Measurements from ENCODE around the gene LRP3.

Gene LRP3

GRCh38 chr19:33156334-33156733 is 37.8 kb upstream of the LRP3 start:
- POLR2A ChIA-PET, result no interaction called here
- CTCF ChIA-PET, result interaction anchor here (0.7 to 2.0 kb wide), 4 partner anchors 8 to 31 kb away, joined by 3 to 9 read pairs (median 4); no protein-coding TSS in a partner anchor
- no peak for TF ChIP-seq CTCF (IDR thresholded peaks at IDR 0.05; ENCODE audit: control extremely low read depth, extremely low read depth, low read depth, missing control alignments)
- DNase-seq (ENCODE audit: extremely low spot score), result no peak

GRCh38 chr19:33157906-33158305 is 36.2 kb upstream of the LRP3 start:
- ChIA-PET POLR2A (no interaction called here), CTCF (interaction anchor here (1.0 to 2.0 kb wide), 2 partner anchors 19 to 26 kb away, joined by 4 to 9 read pairs; no protein-coding TSS in a partner anchor)
- DNase-seq (ENCODE audit: extremely low spot score), result no peak
- TF ChIP-seq CTCF (IDR thresholded peaks at IDR 0.05; ENCODE audit: control extremely low read depth, extremely low read depth, low read depth, missing control alignments), result no peak

GRCh38 chr19:33158365-33158764 is 35.8 kb upstream of the LRP3 start:
- TF ChIP-seq CTCF (IDR thresholded peaks at IDR 0.05; ENCODE audit: control extremely low read depth, extremely low read depth, low read depth, missing control alignments), result no peak
- POLR2A ChIA-PET, result no interaction called here
- no peak for DNase-seq (ENCODE audit: extremely low spot score)
- CTCF ChIA-PET, result interaction anchor here (2.0 to 2.5 kb wide), 2 partner anchors 14 to 18 kb away, joined by 9 to 12 read pairs; no protein-coding TSS in a partner anchor

- TF ChIP-seq CTCF (IDR thresholded peaks at IDR 0.05; ENCODE audit: control extremely low read depth, extremely low read depth, low read depth, missing control alignments), result no peak
- ChIA-PET POLR2A (no interaction called here), CTCF (interaction anchor here (1.1 to 3.9 kb wide), 5 partner anchors 11 to 32 kb away, joined by 3 to 21 read pairs (median 7); no protein-coding TSS in a partner anchor)
Measured at GRCh38 chr19:33159149-33159548, 35.0 kb upstream of the LRP3 start.

GRCh38 chr19:33159893-33160292 is 34.2 kb upstream of the LRP3 start:
- POLR2A ChIA-PET, result no interaction called here
- TF ChIP-seq CTCF (IDR thresholded peaks at IDR 0.05; ENCODE audit: control extremely low read depth, extremely low read depth, low read depth, missing control alignments), result no peak
- CTCF ChIA-PET, result interaction anchor here (1.0 to 3.9 kb wide), 7 partner anchors 10 to 33 kb away, joined by 3 to 21 read pairs (median 7); no protein-coding TSS in a partner anchor
- DNase-seq (ENCODE audit: extremely low spot score), result no peak

More at GRCh38 chr19:33159149-33159548, 35.0 kb upstream of the LRP3 start:
- no peak for DNase-seq (ENCODE audit: extremely low spot score)

- POLR2A ChIA-PET, result interaction anchor here (0.8 kb wide), 1 partner anchor 15 kb away, joined by 3 read pairs; no protein-coding TSS in a partner anchor
- CTCF ChIA-PET, result interaction anchor here (1.1 to 3.9 kb wide), 3 partner anchors 16 to 24 kb away, joined by 3 to 21 read pairs (median 7); no protein-coding TSS in a partner anchor
Measured at GRCh38 chr19:33161201-33161600, 32.9 kb upstream of the LRP3 start.

More at GRCh38 chr19:33161201-33161600, 32.9 kb upstream of the LRP3 start:
- no peak for DNase-seq (ENCODE audit: extremely low spot score)
- TF ChIP-seq CTCF (IDR thresholded peaks at IDR 0.05; ENCODE audit: control extremely low read depth, extremely low read depth, low read depth, missing control alignments), result no peak

Data from GM10248 (cell line).